Effector CD4-positive, alpha-beta T cell (primary cell): ENCODE results near the gene RGS11.

Experiments
- DNase-seq: peaks from one replicate; pipeline ENCODE4 v3.0.0-alpha.2; 2020

RGS11 gene

GRCh38 chr16:296276-296675, 20.5 kb upstream of the RGS11 start:
- no peak for DNase-seq

- DNase-seq, result no peak
Observed at GRCh38 chr16:293043-293775, 17.5 kb upstream of the RGS11 start.

DNA sequence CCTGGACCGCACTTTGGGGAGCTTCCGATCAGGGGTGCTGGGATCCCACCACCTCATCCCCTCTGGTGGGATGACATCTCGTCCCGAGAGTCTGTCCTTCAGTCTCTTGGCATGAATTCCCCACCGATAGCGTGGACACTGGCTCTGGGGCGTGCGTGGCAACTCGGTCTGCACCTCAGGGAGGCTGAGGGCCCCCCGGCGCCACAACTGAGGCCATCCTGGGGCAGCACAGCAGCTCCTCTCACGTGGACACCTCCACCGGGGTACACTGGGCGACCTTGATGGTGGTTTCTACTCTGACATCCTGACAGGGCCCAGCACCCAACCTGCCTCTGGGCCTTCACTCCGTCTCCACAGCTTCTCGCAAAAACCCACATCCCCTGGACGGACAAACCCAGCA, 15.8 kb upstream of the RGS11 start:
- DNase-seq, result no peak

- no peak for DNase-seq
Observed at GRCh38 chr16:290681-291405, 15.1 kb upstream of the RGS11 start.

DNA sequence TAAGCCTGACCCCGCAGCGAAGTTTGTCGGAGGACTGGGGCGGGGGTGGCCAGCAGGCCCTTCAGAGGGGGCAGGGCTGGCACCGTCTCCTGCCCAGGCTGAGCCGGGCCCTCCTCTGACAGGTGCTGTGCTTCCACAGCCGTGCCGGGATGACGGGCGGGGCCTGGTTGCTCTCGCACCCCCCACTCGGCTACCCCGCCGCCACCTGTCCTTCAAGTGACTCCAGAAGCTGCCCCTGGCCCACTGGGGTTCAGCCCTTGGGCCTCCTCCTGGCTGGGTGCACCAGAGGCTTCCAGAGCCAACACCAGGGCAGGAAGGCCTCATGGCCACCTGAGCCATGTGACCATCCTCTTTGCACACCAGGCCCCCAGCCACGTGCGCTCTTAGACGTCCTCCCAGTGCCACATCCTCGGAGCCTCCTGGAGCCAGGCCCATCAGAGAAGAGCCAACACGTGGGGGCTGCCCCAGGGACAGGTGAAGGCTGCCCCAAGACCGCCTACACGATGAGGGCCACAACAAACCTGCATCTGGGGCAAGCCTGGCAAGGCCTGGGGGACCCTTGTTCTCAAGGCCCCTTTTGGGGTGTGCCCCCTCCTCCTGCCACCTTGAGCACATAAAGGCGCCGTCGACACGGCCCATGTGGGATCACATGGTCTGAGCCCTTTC, 14.4 kb upstream of the RGS11 start:
- no peak for DNase-seq

GRCh38 chr16:289395-289997, 13.8 kb upstream of the RGS11 start:
- no peak for DNase-seq

DNA sequence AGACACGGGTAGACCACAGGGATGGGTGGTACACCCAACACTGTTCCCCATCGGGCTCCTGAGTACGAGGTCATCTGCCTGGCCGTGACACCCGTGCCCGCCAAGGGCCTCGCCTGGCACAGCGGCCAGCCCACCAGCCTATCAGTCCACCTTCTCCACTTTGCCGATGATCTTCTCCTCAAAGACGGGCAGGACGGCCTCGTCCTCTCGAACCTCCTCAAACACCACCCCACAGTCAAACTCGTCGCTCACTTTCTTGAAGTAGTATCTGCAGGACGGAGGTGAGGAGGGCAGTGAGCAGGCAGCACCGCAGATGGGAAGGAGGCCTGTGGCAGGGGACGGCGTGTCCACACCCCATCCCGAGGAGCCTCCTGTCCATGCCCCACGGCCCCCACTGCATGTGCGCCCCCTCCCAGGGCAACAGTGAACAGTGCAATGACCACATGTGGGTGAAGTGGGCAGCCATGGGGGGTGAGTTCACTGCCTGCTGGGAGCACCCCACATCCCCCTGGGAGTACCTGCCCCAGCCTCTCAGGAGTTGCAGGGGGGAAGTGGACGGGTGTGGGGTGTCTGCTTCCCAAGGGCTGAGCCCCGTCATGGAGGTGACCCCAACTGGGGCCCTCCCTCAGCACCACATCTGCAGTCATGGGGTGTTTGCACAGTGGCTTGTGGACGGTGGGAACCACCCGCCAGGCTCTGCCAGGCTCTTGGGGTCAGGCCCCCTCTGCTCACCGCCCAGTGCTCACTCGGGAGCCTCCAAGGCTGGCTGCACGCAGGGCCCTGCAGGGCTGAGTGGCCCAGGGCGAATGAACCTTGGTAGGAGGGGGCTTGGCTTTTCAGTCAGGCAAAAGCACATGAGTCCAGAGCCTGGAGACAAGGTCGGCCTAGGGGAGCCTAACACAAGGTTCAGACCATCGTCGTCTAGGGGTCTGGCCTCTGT, 12.5 kb upstream of the RGS11 start:
- DNase-seq, result no peak

- no peak for DNase-seq
Observed at GRCh38 chr16:287298-287811, 11.6 kb upstream of the RGS11 start.

- DNase-seq, result no peak
Observed at GRCh38 chr16:286491-287297, 10.9 kb upstream of the RGS11 start.

DNA sequence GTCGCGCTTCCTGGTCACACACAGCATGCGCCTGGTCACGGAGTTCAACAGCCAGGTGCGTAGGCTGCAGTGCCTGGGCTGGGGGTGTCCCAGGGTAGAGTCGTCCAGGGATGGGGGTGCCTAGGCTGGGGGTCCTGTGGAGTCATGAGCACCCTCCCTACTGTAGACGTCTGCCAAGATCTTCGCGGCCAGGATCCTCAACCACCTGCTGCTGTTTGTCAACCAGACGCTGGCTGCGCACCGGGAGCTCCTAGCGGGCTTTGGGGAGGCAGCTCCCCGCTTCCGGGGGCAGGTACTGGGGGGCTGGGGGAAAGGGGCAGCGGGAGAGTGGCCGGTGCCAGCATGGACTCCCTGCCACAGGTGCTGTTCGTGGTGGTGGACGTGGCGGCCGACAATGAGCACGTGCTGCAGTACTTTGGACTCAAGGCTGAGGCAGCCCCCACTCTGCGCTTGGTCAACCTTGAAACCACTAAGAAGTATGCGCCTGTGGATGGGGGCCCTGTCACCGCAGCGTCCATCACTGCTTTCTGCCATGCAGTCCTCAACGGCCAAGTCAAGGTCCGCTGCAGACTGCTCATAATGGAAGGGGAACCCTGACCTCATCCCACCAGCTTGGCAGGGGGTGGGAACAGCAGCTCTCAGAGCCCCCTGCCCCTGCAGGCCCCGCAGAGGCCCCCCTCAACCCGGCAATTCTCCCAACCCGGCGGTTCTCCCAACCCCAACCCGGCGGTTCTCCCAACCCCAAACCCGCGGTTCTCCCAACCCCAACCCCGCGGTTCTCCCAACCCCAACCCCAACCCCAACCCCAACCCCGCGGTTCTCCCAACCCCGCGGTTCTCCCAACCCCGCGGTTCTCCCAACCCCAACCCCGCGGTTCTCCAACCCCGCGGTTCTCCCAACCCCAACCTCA, 9.7 kb upstream of the RGS11 start:
- DNase-seq, result no peak

DNA sequence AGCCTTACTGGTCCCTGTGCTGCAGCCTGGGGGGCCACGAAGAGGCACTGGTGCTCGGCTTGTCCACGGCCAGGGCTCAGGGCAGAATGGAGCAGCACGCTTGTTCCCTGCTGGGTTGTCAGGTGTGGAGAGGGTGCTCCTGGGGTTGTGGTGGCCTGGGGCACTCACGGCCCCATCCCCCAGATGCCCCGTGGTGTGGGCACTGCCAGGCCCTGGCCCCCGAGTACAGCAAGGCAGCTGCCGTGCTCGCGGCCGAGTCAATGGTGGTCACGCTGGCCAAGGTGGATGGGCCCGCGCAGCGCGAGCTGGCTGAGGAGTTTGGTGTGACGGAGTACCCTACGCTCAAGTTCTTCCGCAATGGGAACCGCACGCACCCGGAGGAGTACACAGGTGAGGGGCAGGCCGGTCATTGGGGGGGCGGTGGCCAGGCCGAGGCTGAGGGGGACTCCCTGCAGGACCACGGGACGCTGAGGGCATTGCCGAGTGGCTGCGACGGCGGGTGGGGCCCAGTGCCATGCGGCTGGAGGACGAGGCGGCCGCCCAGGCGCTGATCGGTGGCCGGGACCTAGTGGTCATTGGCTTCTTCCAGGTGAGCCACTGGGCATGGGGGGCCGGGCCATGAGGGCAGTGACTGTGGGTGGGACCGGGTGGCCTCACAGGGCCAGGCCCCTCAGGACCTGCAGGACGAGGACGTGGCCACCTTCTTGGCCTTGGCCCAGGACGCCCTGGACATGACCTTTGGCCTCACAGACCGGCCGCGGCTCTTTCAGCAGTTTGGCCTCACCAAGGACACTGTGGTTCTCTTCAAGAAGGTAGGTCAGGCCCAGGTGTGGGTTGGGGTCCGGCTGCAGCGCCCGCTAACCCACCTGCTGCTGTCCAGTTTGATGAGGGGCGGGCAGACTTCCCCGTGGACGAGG, 8.7 kb upstream of the RGS11 start:
- DNase-seq, result no peak

DNA sequence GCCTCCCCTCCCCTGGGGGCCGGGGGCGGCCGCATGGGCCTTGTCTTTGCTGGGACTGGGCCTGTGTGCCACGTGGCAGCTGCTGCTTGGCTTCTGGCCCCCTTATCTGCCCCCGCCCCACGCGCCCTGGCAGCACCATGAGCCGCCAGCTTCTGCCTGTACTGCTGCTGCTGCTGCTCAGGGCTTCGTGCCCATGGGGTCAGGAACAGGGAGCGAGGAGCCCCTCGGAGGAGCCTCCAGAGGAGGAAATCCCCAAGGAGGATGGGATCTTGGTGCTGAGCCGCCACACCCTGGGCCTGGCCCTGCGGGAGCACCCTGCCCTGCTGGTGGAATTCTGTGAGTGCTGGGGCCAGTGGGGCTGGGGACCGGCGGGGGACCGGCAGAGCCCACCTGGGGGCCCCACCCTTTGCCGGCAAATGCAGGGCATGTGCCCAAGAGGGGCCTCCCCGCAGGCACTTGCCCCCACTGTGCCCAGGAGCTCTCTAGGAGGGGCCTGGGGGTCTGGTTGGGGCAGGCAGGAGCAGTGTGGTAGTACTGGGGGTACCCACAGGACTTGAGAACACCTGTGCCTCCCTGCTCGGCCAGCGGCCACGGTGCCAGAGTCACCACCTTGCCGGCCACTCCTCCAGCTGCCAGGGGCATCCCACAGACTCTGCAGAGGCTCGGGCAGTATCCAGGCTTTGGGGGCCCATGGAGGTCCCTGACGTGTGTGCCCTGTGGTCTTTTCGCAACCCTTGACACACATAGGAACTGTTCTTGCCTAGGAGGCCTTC, 7.5 kb upstream of the RGS11 start, which contains the start of gene PDIA2:
PDIA2 (plus strand) TSS at position 132 of the 773 bp plus-strand sequence; CDS start at position 138, 6 bp downstream.
- no peak for DNase-seq

DNA sequence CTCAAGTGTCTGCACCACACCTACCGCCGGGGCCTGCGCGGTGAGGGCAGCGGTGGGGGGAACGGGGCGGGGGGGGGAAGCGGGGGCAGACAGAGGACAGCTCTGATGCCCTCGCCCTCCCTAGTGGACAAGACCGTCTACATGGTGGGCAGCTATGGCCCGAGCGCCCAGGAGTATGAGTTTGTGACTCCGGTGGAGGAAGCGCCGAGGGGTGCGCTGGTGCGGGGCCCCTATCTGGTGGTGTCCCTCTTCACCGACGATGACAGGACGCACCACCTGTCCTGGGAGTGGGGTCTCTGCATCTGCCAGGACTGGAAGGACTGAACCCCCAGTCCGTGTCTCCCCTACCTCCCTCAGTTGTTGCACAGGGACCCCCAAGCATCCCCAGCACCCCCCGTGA, 6.7 kb upstream of the RGS11 start:
- no peak for DNase-seq

DNA sequence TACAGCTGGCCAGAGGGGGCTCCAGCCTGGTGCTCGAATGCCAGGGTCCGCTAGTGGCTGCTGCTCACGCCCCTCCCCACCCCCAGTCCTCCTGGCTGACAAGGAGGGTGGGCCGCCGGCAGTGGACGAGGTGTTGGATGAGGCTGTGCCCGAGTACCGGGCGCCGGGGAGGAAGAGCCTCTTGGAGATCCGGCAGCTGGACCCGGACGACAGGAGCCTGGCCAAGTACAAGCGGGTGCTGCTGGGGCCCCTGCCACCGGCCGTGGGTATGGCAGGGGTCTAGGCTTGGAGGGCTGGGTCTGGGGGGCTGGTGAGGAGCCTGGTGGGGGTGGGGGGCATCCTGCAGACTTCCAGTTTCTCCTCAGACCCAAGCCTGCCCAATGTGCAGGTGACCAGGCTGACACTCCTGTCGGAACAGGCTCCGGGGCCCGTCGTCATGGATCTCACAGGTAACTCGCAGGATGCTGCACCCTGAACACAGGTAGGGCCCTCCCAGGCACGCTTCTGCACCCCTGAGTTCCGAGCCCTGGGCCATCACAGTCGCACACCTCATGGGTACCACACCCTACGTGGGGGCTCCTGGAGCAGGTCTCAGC, 6.0 kb upstream of the RGS11 start:
- no peak for DNase-seq

- DNase-seq, result no peak
Observed at GRCh38 chr16:280991-281659, 5.4 kb upstream of the RGS11 start.

- DNase-seq, result no peak
Observed at GRCh38 chr16:280552-280951, 4.8 kb upstream of the RGS11 start, which contains the start of gene ARHGDIG. Gene ARHGDIG (plus strand): TSS chr16:280591. CDS start chr16:280681, 90 bp downstream.

DNA sequence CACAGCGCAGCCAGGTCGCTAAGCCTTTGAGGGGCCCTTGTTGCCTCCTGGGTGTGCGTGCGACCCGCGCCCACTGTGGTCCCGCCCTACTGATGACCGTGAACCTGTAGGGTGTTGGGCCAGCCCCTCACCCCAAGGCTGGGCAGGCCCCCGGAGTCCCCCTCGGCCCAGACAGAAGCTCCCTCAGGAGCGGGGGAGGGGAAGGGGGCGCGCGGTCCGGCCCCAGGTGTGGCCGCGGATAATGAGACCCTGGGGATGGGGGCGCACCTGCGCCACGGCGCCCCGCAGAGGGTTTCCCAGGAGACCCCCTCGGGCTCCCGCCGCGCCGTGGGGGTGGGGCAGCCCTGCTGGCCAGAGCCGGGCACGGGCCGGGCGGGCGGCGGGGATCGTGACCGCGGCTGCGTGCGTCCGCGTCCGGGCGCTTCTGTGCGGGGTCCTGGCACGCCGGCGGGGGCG, 4.3 kb upstream of the RGS11 start:
- no peak for DNase-seq
